DMS 273 (cell line): ENCODE data around the gene ECI1.

Source experiments
- DNase-seq: peaks from one replicate; lab custom pipeline; 2025; ENCODE audit not compliant: unreplicated experiment; lab: John Stamatoyannopoulos, UW

The ECI1 gene

DNA sequence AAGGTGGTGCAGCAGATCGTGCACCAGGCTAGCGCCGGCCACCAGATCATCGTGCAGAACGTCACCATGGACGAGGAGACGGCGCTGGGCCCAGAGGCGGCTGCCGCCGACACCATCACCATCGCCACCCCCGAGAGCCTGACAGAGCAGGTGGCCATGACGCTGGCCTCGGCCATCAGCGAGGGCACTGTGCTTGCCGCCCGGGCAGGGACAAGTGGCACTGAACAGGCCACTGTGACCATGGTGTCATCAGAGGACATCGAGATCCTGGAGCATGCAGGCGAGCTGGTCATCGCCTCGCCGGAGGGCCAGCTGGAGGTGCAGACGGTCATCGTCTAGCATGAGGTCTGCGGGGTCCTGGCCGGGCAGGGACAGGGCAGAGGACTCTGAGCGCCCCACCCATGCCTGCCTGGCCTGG is 16.1 kb downstream of the ECI1 start:
- DNase-seq = no peak

DNA sequence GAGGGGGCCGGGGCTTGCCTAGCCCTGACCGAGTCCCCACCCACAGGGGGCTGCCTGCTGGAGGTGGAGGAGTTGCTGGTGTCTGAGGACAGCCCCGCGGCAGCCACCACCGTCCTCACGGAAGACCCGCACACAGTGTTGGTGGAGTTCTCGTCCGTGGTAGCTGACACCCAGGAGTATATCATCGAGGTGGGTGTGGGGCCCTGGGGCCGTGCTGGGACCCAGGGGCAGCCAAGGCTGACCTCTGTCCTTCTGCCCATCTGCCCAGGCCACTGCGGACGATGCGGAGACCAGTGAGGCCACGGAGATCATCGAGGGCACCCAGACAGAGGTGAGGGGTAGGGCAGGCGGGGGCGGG is 16.6 kb downstream of the ECI1 start:
- no peak for DNase-seq

DNA sequence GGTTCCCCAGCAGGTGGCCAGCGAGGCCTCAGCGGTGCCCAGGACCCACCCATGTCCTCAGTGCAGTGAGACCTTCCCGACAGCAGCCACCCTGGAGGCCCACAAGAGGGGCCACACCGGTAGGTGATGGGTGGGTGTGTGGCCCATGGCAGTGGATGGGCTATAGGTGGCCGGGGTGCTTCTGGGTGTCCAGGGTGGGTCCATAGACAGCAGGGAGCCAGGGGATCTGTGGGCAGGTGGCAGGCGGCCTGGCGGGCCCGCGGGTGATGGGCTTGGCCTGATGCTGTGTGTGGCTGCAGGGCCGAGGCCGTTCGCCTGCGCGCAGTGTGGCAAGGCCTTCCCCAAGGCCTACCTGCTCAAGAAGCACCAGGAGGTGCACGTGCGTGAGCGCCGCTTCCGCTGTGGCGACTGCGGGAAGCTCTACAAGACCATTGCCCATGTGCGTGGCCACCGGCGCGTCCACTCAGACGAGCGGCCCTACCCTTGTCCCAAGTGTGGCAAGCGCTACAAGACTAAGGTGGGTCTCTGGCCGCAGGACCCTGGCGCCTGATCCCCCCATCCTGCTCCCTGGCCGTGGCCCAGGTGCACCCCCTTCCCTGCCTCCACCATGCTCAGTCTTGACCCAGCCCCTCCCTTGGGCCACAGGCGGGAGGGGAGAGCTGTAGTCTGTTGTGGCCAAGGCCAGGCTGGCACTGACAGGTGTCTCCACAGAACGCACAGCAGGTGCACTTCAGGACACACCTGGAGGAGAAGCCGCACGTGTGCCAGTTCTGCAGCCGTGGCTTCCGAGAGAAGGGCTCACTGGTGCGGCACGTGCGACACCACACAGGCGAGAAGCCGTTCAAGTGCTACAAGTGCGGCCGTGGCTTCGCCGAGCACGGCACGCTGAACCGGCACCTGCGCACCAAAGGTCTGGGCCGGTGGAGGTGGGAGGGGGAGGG is 17.2 kb downstream of the ECI1 start:
- no peak for DNase-seq

DNA sequence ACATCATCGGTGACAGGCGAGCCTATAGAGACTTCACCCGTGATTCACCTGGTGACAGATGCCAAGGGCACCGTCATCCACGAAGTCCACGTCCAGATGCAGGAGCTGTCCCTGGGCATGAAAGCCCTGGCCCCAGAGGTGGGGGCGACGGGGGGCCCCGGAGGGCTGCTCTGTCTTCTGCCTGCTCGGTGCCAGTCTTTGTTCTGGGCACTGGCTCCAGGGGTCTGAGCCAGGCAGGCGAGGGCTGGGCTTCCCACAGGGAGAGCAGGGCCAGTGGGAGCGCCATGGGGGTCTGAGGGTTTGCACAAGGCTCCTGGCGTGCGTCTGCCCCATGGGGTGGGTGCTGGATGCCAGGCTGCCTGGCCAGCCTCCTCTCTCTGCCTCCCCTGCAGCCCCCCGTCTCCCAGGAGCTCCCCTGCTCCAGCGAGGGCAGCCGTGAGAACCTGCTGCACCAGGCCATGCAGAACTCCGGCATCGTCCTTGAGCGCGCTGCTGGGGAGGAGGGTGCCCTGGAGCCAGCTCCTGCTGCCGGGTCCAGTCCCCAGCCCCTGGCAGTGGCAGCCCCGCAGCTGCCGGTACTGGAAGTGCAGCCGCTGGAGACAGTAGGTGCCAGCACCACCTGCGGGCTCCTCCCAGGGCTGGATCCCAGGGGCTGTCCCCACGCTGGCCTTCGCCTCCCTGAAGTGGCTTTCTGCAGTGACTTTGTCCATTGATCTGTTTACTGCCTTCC is 18.2 kb downstream of the ECI1 start:
- DNase-seq = no peak

DNA sequence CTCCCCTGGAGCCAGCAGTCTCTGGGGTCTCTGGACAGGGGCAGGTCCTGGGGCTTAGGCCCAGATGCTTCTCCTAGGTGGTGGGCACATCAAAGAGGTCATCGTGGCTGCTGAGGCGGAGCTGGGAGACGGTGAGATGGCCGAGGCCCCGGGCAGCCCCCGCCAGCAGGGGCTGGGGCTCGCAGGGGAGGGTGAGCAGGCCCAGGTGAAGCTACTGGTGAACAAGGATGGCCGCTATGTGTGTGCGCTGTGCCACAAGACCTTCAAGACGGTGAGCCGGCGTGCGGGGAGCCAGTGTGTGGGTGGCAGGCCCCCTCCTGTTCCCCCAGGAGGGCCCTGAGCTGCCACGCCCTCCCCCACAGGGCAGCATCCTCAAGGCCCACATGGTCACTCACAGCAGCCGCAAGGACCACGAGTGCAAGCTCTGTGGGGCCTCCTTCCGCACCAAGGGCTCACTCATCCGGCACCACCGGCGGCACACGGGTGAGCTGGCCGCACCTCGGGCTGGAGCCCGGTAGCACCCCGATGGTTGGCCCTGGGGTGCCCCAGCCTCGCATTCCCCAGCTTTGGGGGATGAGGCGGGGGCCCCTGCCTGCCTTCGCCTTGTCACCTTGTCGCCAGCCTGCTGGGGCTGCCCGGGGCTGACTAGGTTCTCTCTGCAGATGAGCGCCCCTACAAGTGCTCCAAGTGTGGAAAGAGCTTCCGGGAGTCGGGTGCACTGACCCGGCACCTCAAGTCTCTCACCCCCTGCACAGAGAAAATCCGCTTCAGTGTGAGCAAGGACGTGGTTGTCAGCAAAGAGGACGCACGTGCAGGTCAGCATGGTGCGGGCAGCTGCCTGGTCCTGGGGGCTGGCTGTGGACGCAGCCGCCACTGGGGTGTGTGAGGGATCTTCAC is 19.0 kb downstream of the ECI1 start:
- no peak for DNase-seq

DNA sequence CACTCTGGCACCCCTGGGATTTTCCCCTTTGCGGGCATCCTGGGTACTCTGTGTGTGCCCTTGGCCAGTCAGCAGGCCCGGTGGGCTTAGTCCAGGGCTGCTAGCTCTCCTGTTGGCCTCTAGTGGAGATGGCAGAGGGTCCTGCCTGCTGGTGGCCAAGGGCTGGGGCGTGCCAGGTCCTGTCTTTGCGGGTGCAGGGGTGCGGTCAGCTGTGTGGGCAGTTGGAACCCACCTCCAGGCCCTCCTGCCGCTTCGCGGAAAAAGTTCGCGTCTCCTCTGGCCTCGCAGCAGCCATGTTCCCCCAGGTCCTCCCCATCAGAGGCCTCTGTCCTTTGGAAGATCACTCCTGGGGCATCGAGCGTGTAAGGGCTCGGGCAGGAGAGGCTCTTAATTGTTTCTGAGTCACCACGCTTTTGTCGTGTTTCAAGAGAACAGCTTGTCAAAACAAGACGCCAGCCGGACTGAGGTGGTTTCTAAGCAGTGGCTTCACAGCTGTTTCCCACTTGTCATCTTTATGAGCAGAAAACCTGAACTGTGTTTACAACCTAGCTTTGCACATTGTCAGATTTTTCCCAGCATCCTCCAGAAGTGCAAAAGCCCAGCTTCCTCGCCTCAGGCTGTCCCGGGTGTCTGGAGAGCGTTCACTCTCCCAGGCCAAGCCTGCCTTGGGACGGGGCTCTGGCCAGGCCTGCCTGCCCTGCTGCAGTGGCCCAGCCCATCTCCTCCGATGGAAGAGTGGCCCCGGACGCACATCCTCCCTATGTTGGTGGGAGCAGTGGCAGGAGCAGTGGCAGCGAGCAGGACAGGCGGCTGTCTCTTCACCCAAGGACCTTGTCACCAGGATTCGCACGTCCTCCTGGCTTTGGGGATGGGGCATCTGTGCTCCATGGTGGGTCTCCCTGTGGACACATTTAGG is 20.1 kb downstream of the ECI1 start:
- DNase-seq = peak; percentile 47

DNA sequence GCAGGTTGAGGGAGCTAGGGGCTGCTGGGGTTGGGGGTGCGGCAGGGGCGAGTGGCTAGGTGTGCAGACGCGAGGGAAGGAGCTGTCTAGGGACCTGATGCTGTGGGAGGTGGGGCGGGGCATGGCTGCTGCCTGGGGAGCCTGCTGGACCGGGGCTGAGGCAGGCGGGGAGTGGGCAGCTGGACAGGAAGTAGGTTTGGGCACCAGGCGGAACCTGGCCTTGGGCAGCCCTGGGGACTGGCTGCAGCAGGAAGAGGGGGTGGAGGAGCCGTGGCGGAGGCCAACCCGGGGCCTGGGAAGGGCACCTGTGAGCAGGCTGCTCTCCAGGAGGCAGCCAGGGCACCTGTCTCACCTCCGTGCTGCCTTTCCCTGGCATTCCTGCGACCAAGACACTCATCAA is 21.0 kb downstream of the ECI1 start:
- no peak for DNase-seq

DNA sequence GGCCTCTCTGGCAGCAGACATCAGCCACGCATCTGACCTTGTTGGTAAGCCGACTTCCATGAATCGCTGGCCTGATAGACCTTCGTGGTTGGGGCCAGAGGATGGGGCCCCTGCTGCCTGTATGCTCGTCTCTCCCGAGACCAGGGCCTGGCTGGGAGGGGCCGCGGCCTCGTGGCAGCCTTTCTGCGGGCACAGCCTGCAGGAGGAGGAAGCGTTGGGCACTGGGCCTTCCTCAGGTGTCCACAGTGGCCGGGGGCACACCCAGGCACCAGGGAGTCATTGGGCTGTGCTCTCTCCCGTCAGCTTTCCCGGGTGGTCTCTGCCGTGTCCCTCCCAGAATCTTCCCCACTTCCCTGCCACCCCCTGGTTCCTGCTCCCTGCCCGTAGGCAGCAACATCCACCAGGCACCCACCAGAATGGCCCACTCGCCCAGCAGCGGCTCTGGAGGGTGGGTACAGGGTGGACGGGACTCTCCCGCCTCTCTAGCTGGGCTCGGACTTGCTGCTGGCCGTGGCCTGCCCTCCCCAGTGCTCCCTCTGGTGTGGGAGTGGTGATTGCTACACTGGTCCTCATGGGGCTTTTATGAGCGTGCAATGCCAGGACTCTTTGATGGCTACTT is 21.6 kb downstream of the ECI1 start:
- no peak for DNase-seq

DNA sequence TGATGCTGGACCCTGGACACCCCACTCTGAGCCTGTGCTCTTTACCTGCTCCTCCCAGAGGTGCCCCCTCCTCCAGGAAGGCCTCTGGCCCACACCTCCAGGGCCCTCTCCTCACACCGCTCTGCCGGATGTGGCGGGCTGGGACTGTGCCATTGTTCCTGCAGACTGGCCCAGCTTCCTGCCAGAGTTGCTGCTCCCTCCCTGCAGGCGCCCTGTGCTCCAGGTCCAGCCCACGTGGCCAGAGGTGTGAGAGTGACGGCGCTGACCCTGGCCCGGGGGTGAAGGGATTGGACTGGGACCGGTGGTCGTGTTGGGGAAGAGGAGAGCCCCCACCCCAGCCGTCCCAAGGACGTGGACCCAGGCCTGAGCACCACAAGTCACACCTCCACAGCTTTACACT is 22.3 kb downstream of the ECI1 start:
- no peak for DNase-seq

DNA sequence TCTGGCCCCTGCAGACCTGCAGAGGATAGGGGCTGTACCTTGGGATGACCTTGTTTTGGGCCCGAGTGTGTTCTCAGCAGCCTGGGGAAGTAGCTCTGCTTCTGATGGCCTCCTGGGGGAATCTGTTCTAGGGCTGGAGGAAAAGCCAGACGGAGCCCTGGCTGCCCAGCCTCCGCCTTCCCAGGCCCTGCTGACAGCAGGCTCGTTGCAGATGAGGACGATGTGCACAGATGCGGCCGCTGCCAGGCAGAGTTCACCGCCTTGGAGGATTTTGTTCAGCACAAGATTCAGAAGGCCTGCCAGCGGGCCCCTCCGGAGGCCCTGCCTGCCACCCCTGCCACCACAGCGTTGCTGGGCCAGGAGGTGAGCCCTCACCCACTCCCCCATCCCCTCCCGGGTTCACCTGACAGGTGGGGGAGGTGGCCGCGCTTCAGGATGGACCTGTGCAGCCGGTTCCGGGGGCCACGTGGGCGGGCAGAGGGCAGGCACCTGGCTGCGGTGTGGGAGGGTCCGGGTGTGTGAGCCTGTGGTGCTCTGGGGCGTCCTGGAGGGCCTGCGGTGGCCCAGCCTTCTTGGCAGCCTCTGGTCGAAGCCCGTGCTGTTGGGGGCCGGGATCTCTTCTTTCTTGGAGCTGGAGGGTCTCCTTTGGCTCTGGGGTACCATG is 23.1 kb downstream of the ECI1 start:
- no peak for DNase-seq

DNA sequence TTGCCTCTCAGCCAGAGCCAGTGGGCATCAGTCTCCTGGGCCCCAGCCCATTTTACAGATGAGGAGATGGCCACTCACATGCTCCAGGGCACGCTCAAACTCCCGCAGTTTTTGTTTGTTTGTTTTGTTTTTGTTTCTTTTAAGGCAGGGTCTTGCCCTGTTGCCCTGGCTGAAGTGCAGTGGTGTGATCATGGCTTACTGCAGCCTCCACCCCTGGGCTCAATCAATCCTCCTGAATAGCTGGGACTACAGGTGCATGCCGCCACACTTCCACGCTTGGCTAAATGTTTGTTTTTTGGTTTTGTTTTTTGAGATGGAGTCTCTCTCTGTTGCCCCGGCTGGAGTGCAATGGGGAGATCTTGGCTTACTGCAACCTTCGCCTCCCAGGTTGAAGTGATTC is 24.5 kb downstream of the ECI1 start:
- DNase-seq = no peak

DNA sequence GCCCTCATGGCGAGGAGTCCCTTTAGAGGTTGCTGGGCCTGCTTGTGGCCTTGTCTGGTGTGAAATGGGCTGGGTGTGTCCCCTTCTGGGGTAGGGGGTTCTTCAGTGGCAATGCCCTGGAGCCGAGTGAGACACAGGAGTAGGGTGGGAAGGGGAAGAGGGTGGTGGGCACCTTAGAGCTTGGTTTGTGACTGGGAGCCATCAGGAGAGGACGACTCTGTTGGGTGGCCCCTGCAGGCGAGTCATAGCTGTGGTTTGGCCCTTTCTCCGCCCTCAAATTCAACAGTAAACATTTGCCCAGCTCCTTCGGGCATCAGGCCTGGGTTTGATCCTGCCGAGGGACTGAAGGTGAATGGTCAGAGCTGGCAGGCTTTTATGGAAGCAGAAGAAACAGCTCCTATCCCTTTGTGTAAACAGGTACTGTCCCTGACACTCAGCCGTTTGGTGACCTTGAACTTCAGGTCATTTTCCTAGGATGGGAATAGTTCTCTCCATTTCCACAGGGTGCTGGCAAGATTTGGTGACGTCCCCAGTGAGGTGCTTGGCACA is 25.1 kb downstream of the ECI1 start:
- DNase-seq = no peak

DNA sequence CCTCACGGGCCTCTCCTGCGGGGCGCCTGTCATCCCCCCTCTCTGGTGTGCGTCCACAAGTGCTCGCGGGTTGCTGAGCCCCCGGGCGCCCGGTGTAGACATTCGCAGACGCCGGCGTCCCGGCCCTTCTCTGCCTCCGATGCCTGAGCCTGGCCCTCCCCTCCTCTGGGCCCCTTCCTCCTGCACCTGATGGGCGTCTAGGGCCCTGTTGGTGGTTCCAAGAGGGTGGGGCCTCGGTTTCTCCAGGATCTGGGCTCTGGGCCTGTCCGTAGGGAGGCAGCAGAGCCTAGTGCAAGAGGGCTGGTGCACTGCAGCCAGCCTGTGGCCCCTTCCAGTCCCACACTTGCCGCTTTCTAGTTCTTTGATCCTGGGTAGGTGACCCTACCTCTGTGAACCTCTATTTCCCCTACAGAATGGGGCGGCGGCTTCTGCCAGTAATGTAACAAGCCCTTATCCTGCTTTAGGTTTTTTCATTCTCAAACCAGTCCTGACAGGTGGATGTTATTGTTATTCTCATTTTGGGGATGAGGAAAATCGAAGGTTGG is 27.4 kb downstream of the ECI1 start:
- peak; percentile 76 for DNase-seq

DNA sequence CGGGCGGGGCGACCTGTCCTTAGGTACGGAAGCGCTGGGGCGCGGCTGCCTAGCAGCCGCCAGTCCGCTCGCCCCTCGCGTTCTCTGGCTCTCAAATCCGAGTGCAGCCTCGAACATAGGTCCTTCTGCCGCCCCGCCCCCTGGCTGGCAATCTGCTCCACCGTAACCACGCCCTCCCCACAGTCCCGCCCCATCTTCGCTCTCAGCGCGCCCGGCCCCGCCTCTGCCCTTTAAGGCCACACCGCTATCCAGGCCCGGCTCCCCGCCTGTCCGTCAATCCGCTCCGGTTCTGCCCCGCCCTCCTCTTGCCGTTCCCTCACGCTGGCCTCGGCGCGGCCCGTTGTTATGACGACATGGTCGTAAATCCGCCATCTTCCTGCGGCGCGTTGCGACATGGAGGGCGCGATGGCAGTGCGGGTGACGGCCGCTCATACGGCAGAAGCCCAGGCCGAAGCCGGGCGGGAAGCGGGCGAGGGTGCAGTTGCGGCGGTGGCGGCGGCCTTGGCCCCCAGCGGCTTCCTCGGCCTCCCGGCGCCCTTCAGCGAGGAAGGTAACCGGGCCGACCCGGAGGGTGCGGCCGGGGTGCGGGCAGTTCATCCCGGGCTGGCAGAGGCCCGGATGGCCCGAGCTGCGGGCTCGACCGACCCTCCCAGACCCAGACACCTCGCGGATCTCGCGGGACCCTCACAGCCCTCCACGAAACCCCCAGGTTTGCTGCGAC is 28.0 kb downstream of the ECI1 start, which contains the start of gene E4F1:
Gene E4F1, plus strand, starts transcription at position 371 of the 721 bp plus-strand sequence. Its CDS starts 23 bp downstream, at position 394.
- DNase-seq = peak; percentile 100

DNA sequence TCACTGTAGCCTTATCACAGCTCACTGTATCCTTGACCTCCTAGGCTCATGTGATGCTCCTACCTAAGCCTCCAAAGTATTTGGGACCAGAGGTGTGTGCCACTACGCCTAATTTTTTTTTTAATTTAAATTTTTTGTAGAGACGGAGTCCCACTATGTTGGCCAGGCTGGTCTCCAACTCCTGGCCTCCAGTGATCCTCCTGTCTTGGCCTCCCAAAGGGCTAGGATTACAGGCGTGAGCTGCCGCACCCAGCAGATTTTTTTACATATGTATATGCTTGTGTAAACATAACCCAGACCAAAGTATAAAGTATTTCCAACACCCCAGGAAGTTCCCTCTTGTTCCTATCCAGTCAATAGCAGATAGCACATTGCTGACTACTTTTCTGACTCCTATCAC is 35.1 kb downstream of the ECI1 start:
- DNase-seq = no peak

DNA sequence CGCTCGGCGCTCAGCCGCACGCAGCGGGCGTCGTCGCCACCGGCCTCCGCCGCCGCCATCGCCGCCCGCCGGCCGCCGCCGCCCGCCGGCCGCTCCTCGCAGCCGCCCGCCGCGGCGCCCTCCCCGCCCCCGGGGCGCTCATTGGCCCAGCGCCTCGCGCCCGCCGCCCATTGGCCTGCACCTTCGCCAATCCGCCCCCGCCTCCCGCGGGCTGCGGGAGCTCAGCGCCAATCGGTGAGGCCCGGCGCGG is 36.7 kb downstream of the ECI1 start, which contains the start of gene PGP:
Gene PGP, minus strand, starts transcription at position 122 of the 250 bp plus-strand sequence. Its CDS starts 63 bp downstream, at position 59.
- no peak for DNase-seq

DNA sequence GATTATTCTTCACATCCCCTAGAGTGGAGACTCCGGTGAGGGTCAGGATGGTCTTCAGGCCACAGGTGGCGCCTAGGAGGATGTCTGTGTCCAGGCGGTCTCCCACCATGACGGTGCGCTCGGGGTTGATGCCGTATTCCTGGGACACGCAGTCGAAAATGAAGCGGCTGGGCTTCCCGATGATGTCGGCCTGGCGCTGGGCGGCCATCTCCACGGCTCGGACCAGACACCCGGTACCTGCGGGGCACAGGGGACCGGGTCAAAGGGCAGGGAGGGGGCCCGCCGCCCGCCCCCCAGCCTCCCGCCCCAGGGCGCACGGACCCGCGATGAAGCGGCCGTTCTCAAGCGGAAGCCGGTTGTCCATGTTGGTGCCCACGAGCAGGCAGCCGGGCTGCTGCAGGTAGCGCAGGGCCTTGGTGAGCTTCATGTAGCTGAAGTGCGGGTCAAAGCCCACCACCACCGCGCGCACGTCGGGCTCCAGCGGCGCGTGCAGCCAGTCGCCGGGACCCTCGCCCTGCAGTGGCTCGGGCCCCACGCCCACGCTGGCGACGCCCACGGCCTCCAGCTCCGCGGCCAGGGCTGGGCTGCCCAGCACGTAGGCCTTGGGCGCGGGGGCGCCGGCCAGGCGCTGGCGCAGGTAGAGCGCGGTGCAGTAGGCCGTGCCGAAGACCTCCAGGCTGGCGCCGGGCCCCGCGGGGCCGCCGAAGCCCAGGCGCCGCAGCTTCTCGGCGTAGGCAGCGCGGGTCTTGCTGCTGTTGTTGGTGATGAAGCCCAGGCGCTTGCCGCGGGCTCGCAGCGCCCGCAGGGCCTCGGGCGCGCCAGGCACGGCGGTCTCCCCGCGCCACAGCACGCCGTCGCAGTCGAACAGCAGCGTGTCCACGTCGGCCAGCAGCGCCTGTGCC is 37.3 kb downstream of the ECI1 start:
- peak; percentile 76 for DNase-seq
